AG04450 (cell line): Measurements from ENCODE around the gene WDR45. TPM values are rescaled to one million over a fixed set of nuclear protein-coding genes. Genes with fewer than 3 reads are reported as not detected.

Experiments used
- CTCF ChIA-PET: fragments of 300-600, 350-600 bp; formaldehyde crosslinking; extraction: SDS; loops from one replicate; lab custom pipeline; 2022; ENCODE audit warnings: antibody characterized with exemption, inconsistent platforms; lab: Charles Lee
- POLR2A ChIA-PET: fragments of 350-600 bp; formaldehyde crosslinking; extraction: SDS; loops from one replicate; lab custom pipeline; 2021; ENCODE audit warnings: antibody characterized with exemption, inconsistent platforms; lab: Yijun Ruan, JAX
- DNase-seq: peaks from one replicate; pipeline ENCODE4 v3.0.0-alpha.2; 2011; ENCODE audit warnings: low read depth, low spot score
- H3K27ac ChIP-seq: one replicate; pipeline ENCODE4 v1.5.1; 2012; ENCODE audit warnings: low read depth, low read length, control low read depth
- H3K27me3 ChIP-seq: one replicate; pipeline ENCODE4 v1.6.0; 2012; ENCODE audit warnings: low read length; ENCODE audit not compliant: control insufficient read depth, insufficient read depth
- H3K4me3 ChIP-seq: 2 replicates; pipeline ENCODE4 v1.5.1; 2011; ENCODE audit warnings: mild to moderate bottlenecking, low read depth, low read length, control low read depth
- H3K9me3 ChIP-seq: 2 replicates; pipeline ENCODE4 v1.5.1; 2012; ENCODE audit warnings: low read length; ENCODE audit not compliant: control insufficient read depth, insufficient read depth
- CTCF ChIP-seq: IDR thresholded peaks from 2 replicates; pipeline ENCODE4 v1.5.1; 2011; ENCODE audit warnings: low read depth, low read length, control low read depth, inconsistent platforms
- polyA plus RNA-seq: library from polyadenylated mRNA; depleted of rRNA; stranded (reverse); fragments of >200 nt; gene quantifications from 2 replicates; pipeline ENCODE4 v1.2.3, GENCODE V29; 2011

WDR45 gene
- polyA plus RNA-seq, 1 experiment: 78.4 TPM

GRCh38 chrX:49042581-49043219, 37.0 kb downstream of the WDR45 start:
- no peaks in the 10 kb centered on the region for H3K27me3 ChIP-seq
- no peaks in the 10 kb centered on the region for H3K9me3 ChIP-seq
- ChIA-PET POLR2A (interaction anchor here (0.6 to 2.5 kb wide), 14 partner anchors 8 to 1392 kb away, joined by 3 to 20 read pairs (median 5); partner anchors contain the start of genes ELK1, GRIPAP1, KCND1 and PQBP1), CTCF (interaction anchor here (0.6 to 0.7 kb wide), 2 partner anchors 71 to 1972 kb away, joined by 3 read pairs; partner anchors contain the start of gene KCND1)
- no peak for TF ChIP-seq CTCF
- DNase-seq: no peak
- peak overlapping the region; percentile 79 for H3K4me3 ChIP-seq
- H3K27ac ChIP-seq: peak overlapping the region; percentile 89

DNA sequence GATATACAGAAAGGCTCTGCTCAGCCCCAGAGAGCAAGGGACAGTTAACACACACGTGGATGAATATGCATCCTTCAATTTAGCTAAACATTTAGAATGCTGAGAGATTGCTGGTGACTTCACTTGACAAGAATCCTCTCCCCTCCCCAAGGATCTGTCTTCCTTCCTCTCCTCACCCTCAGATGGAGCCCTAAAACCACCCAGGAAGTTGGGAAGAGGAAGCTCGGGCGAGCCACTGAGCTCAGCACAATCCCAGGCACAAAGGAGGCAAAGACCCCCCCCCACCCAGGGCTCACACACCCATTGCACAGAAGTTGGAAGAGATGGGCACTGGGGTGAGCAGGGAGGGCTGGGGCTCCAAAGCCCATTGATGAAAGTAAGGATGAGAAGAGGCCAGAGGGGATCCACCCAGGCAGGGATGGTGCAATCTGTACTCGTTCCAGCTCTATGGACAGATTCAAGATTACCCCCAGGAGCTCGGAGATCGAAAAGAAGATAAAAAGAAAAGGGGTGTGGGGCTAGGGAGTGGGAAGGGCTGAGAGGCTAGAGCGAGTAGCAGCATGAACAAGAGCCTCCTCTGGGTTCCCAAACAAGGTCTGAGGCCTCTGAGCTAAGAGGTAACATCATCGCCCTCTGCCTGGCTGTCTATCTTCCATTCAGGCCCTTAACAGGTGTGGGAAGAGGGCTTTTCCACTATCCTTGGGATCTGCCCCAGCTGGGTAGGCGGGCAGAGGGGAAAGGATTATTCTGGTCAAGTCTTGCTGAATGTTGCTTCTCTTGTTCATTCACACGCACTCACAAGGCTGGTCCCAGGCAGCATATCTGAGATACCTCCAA, 37.7 kb downstream of the WDR45 start:
- POLR2A ChIA-PET: interaction anchor here (0.6 to 2.5 kb wide), 11 partner anchors 26 to 150 kb away, joined by 3 to 20 read pairs (median 6); partner anchors contain the start of genes GRIPAP1, PRAF2 and WDR45
- Histone ChIP-seq H3K4me3 (peak overlapping the region; percentile 79), H3K27me3 (no peaks in the 10 kb centered on the region), H3K9me3 (no peaks in the 10 kb centered on the region), H3K27ac (peak overlapping the region; percentile 89)
- no peak for TF ChIP-seq CTCF
- peak; percentile 29 for DNase-seq
- CTCF ChIA-PET: interaction anchor here (2.0 kb wide), 1 partner anchor 114 kb away, joined by 6 read pairs; no protein-coding TSS in a partner anchor

DNA sequence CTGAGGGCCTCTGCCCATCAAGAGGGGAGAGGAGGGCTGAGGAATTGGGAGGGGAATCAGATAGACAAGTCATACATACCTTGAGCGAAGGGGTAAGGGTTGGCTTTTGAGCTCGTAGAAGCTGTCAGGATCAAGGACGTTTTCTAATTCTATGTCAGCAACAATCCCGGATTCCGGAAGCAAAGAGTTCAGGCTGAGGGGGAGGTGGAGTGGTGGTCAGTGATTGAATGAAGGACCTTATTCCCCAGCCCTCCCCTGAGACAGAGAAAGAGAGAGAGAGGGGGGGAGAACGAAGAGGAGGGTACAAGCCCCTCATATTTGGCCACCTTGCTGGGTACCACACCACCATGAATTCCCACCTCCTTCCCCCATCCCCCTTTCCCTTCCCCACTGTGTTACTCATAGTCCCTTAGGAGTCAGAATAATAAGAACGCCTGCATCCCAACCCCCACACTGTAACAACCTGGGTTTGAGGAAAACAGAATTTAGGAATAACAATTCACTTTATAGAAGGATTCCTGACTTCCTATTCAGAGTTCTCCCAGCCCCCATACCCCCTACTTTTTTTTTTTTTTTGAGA, 39.2 kb downstream of the WDR45 start:
- H3K27me3 ChIP-seq: no peaks in the 10 kb centered on the region
- H3K27ac ChIP-seq: peak overlapping the region; percentile 91
- POLR2A ChIA-PET: interaction anchor here (0.9 to 1.7 kb wide), 4 partner anchors 12 to 82 kb away, joined by 5 to 6 read pairs (median 5); partner anchors contain the start of genes GRIPAP1 and PRAF2
- H3K4me3 ChIP-seq: peak overlapping the region; percentile 79
- no peak for TF ChIP-seq CTCF
- no peak for DNase-seq
- CTCF ChIA-PET: interaction anchor here (2.0 kb wide), 1 partner anchor 116 kb away, joined by 6 read pairs; no protein-coding TSS in a partner anchor
- H3K9me3 ChIP-seq: no peaks in the 10 kb centered on the region

GRCh38 chrX:49039598-49040375, 39.9 kb downstream of the WDR45 start:
- ChIA-PET POLR2A (interaction anchor here (0.8 to 1.7 kb wide), 5 partner anchors 12 to 81 kb away, joined by 3 to 6 read pairs (median 5); partner anchors contain the start of genes GRIPAP1 and PRAF2), CTCF (interaction anchor here (2.0 kb wide), 1 partner anchor 116 kb away, joined by 6 read pairs; no protein-coding TSS in a partner anchor)
- no peaks in the 10 kb centered on the region for H3K27me3 ChIP-seq
- peak; percentile 81 for DNase-seq
- TF ChIP-seq CTCF: peak; percentile 15; the same call in 1 of the 2 replicates
- H3K9me3 ChIP-seq: no peaks in the 10 kb centered on the region
- peak overlapping the region; percentile 79 for H3K4me3 ChIP-seq
- H3K27ac ChIP-seq: peak overlapping the region; percentile 91
